ENCODE data around the gene KIF26A.

- no peak for TF ChIP-seq CTCF (IDR thresholded peaks at IDR 0.05; ENCODE audit: low read length)
- TF ChIP-seq EZH2 (IDR thresholded peaks at IDR 0.05; ENCODE audit: borderline replicate concordance, low read length) = no peak
Measured at GRCh38 chr14:104143521-104144452, 5.4 kb downstream of the KIF26A start.

Data from OCI-LY1 (cell line).